GM12801 (cell line): ENCODE data around the gene CRK.

Experiments used
- CTCF ChIP-seq: IDR thresholded peaks from one replicate; pipeline ENCODE4 v1.5.1; 2011; ENCODE audit warnings: control low read depth; ENCODE audit not compliant: insufficient read length; ENCODE audit errors: extremely low read depth

CRK gene

GRCh38 chr17:1474402-1475189 lies 18.6 kb upstream of the CRK start:
- no peak for TF ChIP-seq CTCF

- TF ChIP-seq CTCF, result no peak
These were observed 17.8 kb upstream of the CRK start for GRCh38 chr17:1473841-1474240.

GRCh38 chr17:1473170-1473569 lies 17.1 kb upstream of the CRK start:
- TF ChIP-seq CTCF, result no peak

- TF ChIP-seq CTCF, result no peak
These were observed 16.1 kb upstream of the CRK start for GRCh38 chr17:1471911-1472821.

- TF ChIP-seq CTCF, result no peak
These were observed 15.5 kb upstream of the CRK start for GRCh38 chr17:1471490-1471889.

- TF ChIP-seq CTCF, result no peak
These were observed 14.9 kb upstream of the CRK start for GRCh38 chr17:1470755-1471462.
